Osteocyte (in vitro differentiated cells): ENCODE data around the gene SPG7. TPM values are rescaled to one million over a fixed set of nuclear protein-coding genes. Genes with fewer than 3 reads are reported as not detected.

Experiments
- DNase-seq: peaks from one replicate; pipeline ENCODE4 v3.0.0; 2021; ENCODE audit warnings: mixed read lengths; ENCODE audit not compliant: unreplicated experiment; ENCODE audit errors: extremely low spot score
- H3K27ac Mint-ChIP-seq: one replicate; pipeline ENCODE4 v1.8.0; 2021; ENCODE audit warnings: mild to moderate bottlenecking, mixed read lengths; ENCODE audit not compliant: unreplicated experiment
- H3K27me3 Mint-ChIP-seq: one replicate; pipeline ENCODE4 v1.8.0; 2021; ENCODE audit warnings: mixed read lengths; ENCODE audit not compliant: unreplicated experiment
- H3K36me3 Mint-ChIP-seq: one replicate; pipeline ENCODE4 v1.8.0; 2021; ENCODE audit warnings: mixed read lengths; ENCODE audit not compliant: unreplicated experiment
- H3K4me1 Mint-ChIP-seq: one replicate; pipeline ENCODE4 v1.8.0; 2021; ENCODE audit warnings: mixed read lengths; ENCODE audit not compliant: unreplicated experiment
- H3K4me3 Mint-ChIP-seq: one replicate; pipeline ENCODE4 v1.8.0; 2021; ENCODE audit warnings: mild to moderate bottlenecking, moderate library complexity, mixed read lengths; ENCODE audit not compliant: unreplicated experiment
- H3K9me3 Mint-ChIP-seq: one replicate; pipeline ENCODE4 v1.8.0; 2021; ENCODE audit warnings: mixed read lengths; ENCODE audit not compliant: unreplicated experiment
- CTCF ChIP-seq: fragments of 200-600 bp; sonication (generic); IDR thresholded peaks from 2 replicates; pipeline ENCODE4 v1.5.0; 2021; ENCODE audit warnings: antibody characterized with exemption, mild to moderate bottlenecking, moderate library complexity
- total RNA-seq: library from RNA; stranded (reverse); gene quantifications from 2 replicates; pipeline ENCODE4 v1.2.1, GENCODE V29; 2021

SPG7 gene
- total RNA-seq, 1 donor from 2014 or later: 125 TPM

DNA sequence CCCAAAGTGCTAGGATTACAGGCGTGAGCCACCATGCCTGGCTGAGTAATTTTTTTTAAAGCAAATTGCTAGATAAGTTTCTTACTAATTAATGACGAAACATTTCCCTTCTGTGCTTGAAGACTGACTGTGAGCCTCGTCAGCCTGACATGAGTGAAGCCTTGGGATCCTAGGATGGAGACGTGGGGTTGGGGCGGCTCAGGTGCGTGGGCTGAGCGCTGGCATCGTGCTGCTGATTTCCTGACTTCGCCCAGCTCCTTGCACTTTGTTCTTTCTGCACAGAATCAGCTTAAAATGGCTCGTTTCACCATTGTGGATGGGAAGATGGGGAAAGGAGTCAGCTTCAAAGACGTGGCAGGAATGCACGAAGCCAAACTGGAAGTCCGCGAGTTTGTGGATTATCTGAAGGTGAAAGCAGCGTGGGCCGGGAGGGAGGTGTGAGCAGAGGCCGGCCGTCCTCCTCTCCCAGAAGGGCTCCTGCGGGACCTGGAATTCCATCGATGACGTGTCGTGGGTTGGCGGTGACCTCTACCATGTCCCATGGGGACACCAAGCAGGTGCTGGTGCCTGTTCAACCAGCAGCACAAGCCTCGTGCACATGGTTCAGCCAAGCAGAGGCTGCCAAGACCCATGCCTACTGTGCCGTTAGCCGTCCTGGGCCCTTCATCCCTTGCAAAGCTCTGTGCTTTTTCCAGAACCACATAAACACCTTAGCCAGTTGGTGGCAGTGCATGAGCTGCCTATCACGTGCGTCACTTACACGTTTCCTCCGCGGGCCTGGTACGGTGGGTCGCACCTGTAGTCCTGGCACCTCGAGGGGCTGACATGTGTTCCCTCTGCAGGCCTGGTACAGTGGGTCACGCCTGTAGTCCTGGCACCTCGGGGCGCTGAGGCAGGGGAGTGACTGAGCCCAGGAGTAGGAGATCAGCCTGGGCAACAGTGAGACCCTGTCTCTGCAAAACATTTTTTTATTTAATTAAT, 22.5 kb downstream of the SPG7 start:
- DNase-seq: no peak
- no peaks in the 10 kb centered on the region for H3K4me1 Mint-ChIP-seq
- no peaks in the 10 kb centered on the region for H3K27me3 Mint-ChIP-seq
- H3K4me3 Mint-ChIP-seq: no peak overlapping the region
- no peaks in the 10 kb centered on the region for H3K9me3 Mint-ChIP-seq
- peaks cover 42% of the 10 kb centered on the region for H3K36me3 Mint-ChIP-seq
- no peak for TF ChIP-seq CTCF
- no peak overlapping the region for H3K27ac Mint-ChIP-seq

- H3K27me3 Mint-ChIP-seq: no peaks in the 10 kb centered on the region
- H3K9me3 Mint-ChIP-seq: no peaks in the 10 kb centered on the region
- TF ChIP-seq CTCF: no peak
These were observed 23.8 kb downstream of the SPG7 start for GRCh38 chr16:89531821-89532526.

DNA sequence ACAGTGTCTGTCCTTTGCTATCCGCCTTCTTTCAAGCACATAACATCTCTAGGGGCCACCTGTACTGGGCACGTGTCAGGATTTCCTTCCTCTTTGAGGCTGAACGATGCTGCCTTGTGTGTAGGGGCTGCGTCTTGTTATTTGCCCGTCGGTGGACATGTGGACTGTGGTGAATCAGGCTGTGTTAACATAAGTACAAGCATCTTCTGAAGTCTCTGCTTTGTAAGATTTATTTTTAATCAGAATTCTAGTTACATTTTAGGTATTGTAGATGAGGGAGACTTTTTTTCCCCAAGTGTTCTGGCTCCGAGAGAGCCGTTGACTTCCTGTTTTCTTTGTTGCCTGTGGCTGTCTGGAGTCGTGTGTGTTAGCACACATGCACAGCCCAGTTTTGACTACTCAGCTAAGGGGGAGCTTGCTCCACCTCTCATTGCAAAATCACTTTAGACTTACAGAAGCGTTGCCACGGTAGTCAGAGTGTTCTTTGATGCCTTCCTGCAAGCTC, 26.1 kb downstream of the SPG7 start:
- H3K4me3 Mint-ChIP-seq: no peak overlapping the region
- H3K27me3 Mint-ChIP-seq: no peaks in the 10 kb centered on the region
- peaks cover 32% of the 10 kb centered on the region for H3K36me3 Mint-ChIP-seq
- H3K4me1 Mint-ChIP-seq: no peaks in the 10 kb centered on the region
- H3K27ac Mint-ChIP-seq: no peak overlapping the region
- TF ChIP-seq CTCF: no peak
- H3K9me3 Mint-ChIP-seq: no peaks in the 10 kb centered on the region
- DNase-seq: no peak

More at GRCh38 chr16:89531821-89532526, 23.8 kb downstream of the SPG7 start:
- no peak for DNase-seq
- Mint-ChIP-seq H3K4me3 (no peak overlapping the region), H3K27ac (no peak overlapping the region), H3K36me3 (peaks cover 40% of the 10 kb centered on the region), H3K4me1 (no peaks in the 10 kb centered on the region)

GRCh38 chr16:89536371-89536770, 28.2 kb downstream of the SPG7 start:
- TF ChIP-seq CTCF: no peak
- Mint-ChIP-seq H3K4me1 (no peaks in the 10 kb centered on the region), H3K9me3 (no peaks in the 10 kb centered on the region), H3K27me3 (no peaks in the 10 kb centered on the region), H3K27ac (no peak overlapping the region), H3K4me3 (no peak overlapping the region), H3K36me3 (peaks cover 34% of the 10 kb centered on the region)
- DNase-seq: no peak
